ENCODE results near the gene SOX1.

DNA sequence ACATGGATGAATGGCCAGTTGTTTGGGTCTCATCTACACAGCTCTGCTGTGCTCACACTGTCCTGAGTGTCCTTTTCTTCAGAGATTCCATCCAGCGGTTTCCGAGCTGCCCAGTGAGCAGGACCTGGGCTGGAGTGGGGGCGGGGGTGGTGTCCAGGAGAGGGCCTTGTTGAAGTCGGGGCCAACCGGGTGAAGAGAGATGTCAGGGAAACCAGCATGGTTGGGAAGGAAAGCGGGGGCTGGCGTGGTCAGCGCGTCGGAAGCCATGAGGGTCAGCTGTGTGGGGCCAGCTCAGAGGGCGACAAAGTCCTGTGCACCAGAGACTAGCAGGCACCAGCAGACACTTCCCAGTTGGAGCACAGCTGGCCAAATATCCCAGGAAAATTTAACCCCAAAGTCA, 37.8 kb upstream of the SOX1 start:
- TF ChIP-seq, protein P1, sequence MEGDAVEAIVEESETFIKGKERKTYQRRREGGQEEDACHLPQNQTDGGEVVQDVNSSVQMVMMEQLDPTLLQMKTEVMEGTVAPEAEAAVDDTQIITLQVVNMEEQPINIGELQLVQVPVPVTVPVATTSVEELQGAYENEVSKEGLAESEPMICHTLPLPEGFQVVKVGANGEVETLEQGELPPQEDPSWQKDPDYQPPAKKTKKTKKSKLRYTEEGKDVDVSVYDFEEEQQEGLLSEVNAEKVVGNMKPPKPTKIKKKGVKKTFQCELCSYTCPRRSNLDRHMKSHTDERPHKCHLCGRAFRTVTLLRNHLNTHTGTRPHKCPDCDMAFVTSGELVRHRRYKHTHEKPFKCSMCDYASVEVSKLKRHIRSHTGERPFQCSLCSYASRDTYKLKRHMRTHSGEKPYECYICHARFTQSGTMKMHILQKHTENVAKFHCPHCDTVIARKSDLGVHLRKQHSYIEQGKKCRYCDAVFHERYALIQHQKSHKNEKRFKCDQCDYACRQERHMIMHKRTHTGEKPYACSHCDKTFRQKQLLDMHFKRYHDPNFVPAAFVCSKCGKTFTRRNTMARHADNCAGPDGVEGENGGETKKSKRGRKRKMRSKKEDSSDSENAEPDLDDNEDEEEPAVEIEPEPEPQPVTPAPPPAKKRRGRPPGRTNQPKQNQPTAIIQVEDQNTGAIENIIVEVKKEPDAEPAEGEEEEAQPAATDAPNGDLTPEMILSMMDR (IDR thresholded peaks at IDR 0.05), result no peak
- no peak for TF ChIP-seq POLR2A (IDR thresholded peaks at IDR 0.05)

Data from body of pancreas (tissue), 4 donors.